ENCODE data around the gene NOL12. TPM values are rescaled to one million over a fixed set of nuclear protein-coding genes. Genes with fewer than 3 reads are reported as not detected.
A peak's percentile ranks its signal among the peaks of the same experiment; 100 is the strongest.

NOL12 gene
- total RNA-seq, 1 donor from 2014 or later, result 9.9 TPM

GRCh38 chr22:37672920-37673455 lies 13.2 kb upstream of the NOL12 start:
- no peak for DNase-seq
- H3K4me3 Mint-ChIP-seq (ENCODE audit: unreplicated experiment), result no peak overlapping the region
- H3K27ac Mint-ChIP-seq (ENCODE audit: unreplicated experiment), result no peak overlapping the region
- H3K9me3 Mint-ChIP-seq (ENCODE audit: unreplicated experiment), result peaks cover 5% of the 10 kb centered on the region
- peaks cover 2% of the 10 kb centered on the region for H3K4me1 Mint-ChIP-seq (ENCODE audit: low read depth, unreplicated experiment)
- H3K27me3 Mint-ChIP-seq (ENCODE audit: unreplicated experiment), result peaks cover 5% of the 10 kb centered on the region
- no peaks in the 10 kb centered on the region for H3K36me3 Mint-ChIP-seq (ENCODE audit: unreplicated experiment)
- TF ChIP-seq CTCF (IDR thresholded peaks at IDR 0.05; ENCODE audit: partially characterized antibody, unreplicated experiment), result no peak

- H3K27ac Mint-ChIP-seq (ENCODE audit: unreplicated experiment), result no peak overlapping the region
- H3K4me3 Mint-ChIP-seq (ENCODE audit: unreplicated experiment), result no peak overlapping the region
- TF ChIP-seq CTCF (IDR thresholded peaks at IDR 0.05; ENCODE audit: partially characterized antibody, unreplicated experiment), result no peak
- no peak for DNase-seq
- H3K27me3 Mint-ChIP-seq (ENCODE audit: unreplicated experiment), result peaks cover 5% of the 10 kb centered on the region
- H3K36me3 Mint-ChIP-seq (ENCODE audit: unreplicated experiment), result no peaks in the 10 kb centered on the region
- peaks cover 5% of the 10 kb centered on the region for H3K9me3 Mint-ChIP-seq (ENCODE audit: unreplicated experiment)
- peaks cover 2% of the 10 kb centered on the region for H3K4me1 Mint-ChIP-seq (ENCODE audit: low read depth, unreplicated experiment)
Observed at GRCh38 chr22:37674248-37674647, 11.9 kb upstream of the NOL12 start.

GRCh38 chr22:37674951-37675929 lies 10.9 kb upstream of the NOL12 start, which contains the start of gene LGALS1:
LGALS1 (plus strand) TSS chr22:37675636; CDS start chr22:37675703, 67 bp downstream.
- peak within 1 kb of the TSS; percentile 56 for H3K27ac Mint-ChIP-seq (ENCODE audit: unreplicated experiment)
- TF ChIP-seq CTCF (IDR thresholded peaks at IDR 0.05; ENCODE audit: partially characterized antibody, unreplicated experiment), result no peak

GRCh38 chr22:37675930-37676735 lies 10.0 kb upstream of the NOL12 start:
- no peaks in the 10 kb centered on the region for H3K36me3 Mint-ChIP-seq (ENCODE audit: unreplicated experiment)
- peak overlapping the region; percentile 82 for H3K4me3 Mint-ChIP-seq (ENCODE audit: unreplicated experiment)
- peaks cover 7% of the 10 kb centered on the region for H3K27me3 Mint-ChIP-seq (ENCODE audit: unreplicated experiment)
- peaks cover 4% of the 10 kb centered on the region for H3K9me3 Mint-ChIP-seq (ENCODE audit: unreplicated experiment)
- no peak for DNase-seq
- H3K4me1 Mint-ChIP-seq (ENCODE audit: low read depth, unreplicated experiment), result peaks cover 2% of the 10 kb centered on the region
- H3K27ac Mint-ChIP-seq (ENCODE audit: unreplicated experiment), result peak overlapping the region; percentile 56
- TF ChIP-seq CTCF (IDR thresholded peaks at IDR 0.05; ENCODE audit: partially characterized antibody, unreplicated experiment), result no peak

More at GRCh38 chr22:37674951-37675929, 10.9 kb upstream of the NOL12 start, which contains the start of gene LGALS1:
- Mint-ChIP-seq H3K4me1 (ENCODE audit: low read depth, unreplicated experiment) (peaks cover 2% of the 10 kb centered on the region), H3K4me3 (ENCODE audit: unreplicated experiment) (peak within 1 kb of the TSS; percentile 82), H3K9me3 (ENCODE audit: unreplicated experiment) (peaks cover 4% of the 10 kb centered on the region), H3K27me3 (ENCODE audit: unreplicated experiment) (peaks cover 7% of the 10 kb centered on the region), H3K36me3 (ENCODE audit: unreplicated experiment) (no peaks in the 10 kb centered on the region)
- DNase-seq, result peak; percentile 41

All from glutamatergic neuron (in vitro differentiated cells).